ENCODE measurements around the gene TGFB2.

The TGFB2 gene

GRCh38 chr1:218429301-218429700, 84.2 kb downstream of the TGFB2 start:
- Mint-ChIP-seq H3K36me3 (ENCODE audit: low read depth) (peaks cover 4% of the 10 kb centered on the region), H3K4me1 (peaks cover 5% of the 10 kb centered on the region), H3K27me3 (ENCODE audit: low read depth, poor library complexity) (no peaks in the 10 kb centered on the region), H3K9me3 (no peaks in the 10 kb centered on the region), H3K4me3 (no peak overlapping the region), H3K27ac (no peak overlapping the region)
- no peak for DNase-seq
- no peak for TF ChIP-seq CTCF (IDR thresholded peaks at IDR 0.05)

GRCh38 chr1:218430346-218430745, 85.2 kb downstream of the TGFB2 start:
- Mint-ChIP-seq H3K36me3 (ENCODE audit: low read depth) (peaks cover 13% of the 10 kb centered on the region), H3K9me3 (no peaks in the 10 kb centered on the region), H3K27ac (no peak overlapping the region), H3K4me3 (no peak overlapping the region), H3K27me3 (ENCODE audit: low read depth, poor library complexity) (no peaks in the 10 kb centered on the region), H3K4me1 (peaks cover 9% of the 10 kb centered on the region)
- no peak for DNase-seq
- TF ChIP-seq CTCF (IDR thresholded peaks at IDR 0.05) = no peak

GRCh38 chr1:218430822-218431221, 85.7 kb downstream of the TGFB2 start:
- no peaks in the 10 kb centered on the region for H3K9me3 Mint-ChIP-seq
- no peak for TF ChIP-seq CTCF (IDR thresholded peaks at IDR 0.05)
- H3K27me3 Mint-ChIP-seq (ENCODE audit: low read depth, poor library complexity) = no peaks in the 10 kb centered on the region
- no peak overlapping the region for H3K4me3 Mint-ChIP-seq
- no peak for DNase-seq
- H3K4me1 Mint-ChIP-seq = peaks cover 11% of the 10 kb centered on the region
- H3K27ac Mint-ChIP-seq = no peak overlapping the region
- H3K36me3 Mint-ChIP-seq (ENCODE audit: low read depth) = peaks cover 13% of the 10 kb centered on the region

GRCh38 chr1:218431476-218431875, 86.3 kb downstream of the TGFB2 start:
- no peak overlapping the region for H3K4me3 Mint-ChIP-seq
- peaks cover 13% of the 10 kb centered on the region for H3K36me3 Mint-ChIP-seq (ENCODE audit: low read depth)
- TF ChIP-seq CTCF (IDR thresholded peaks at IDR 0.05) = no peak
- H3K9me3 Mint-ChIP-seq = no peaks in the 10 kb centered on the region
- no peak overlapping the region for H3K27ac Mint-ChIP-seq
- peaks cover 11% of the 10 kb centered on the region for H3K4me1 Mint-ChIP-seq
- H3K27me3 Mint-ChIP-seq (ENCODE audit: low read depth, poor library complexity) = no peaks in the 10 kb centered on the region
- no peak for DNase-seq

- Mint-ChIP-seq H3K27ac (no peak overlapping the region), H3K4me3 (no peak overlapping the region), H3K27me3 (ENCODE audit: low read depth, poor library complexity) (no peaks in the 10 kb centered on the region), H3K4me1 (peaks cover 11% of the 10 kb centered on the region), H3K36me3 (ENCODE audit: low read depth) (peaks cover 30% of the 10 kb centered on the region), H3K9me3 (no peaks in the 10 kb centered on the region)
- TF ChIP-seq CTCF (IDR thresholded peaks at IDR 0.05) = no peak
- DNase-seq = no peak
Observed at GRCh38 chr1:218433744-218434143, 88.6 kb downstream of the TGFB2 start.

- Mint-ChIP-seq H3K36me3 (ENCODE audit: low read depth) (peaks cover 36% of the 10 kb centered on the region), H3K27ac (no peak overlapping the region), H3K27me3 (ENCODE audit: low read depth, poor library complexity) (no peaks in the 10 kb centered on the region), H3K4me3 (no peak overlapping the region), H3K9me3 (no peaks in the 10 kb centered on the region), H3K4me1 (peaks cover 16% of the 10 kb centered on the region)
- no peak for DNase-seq
- no peak for TF ChIP-seq CTCF (IDR thresholded peaks at IDR 0.05)
Observed at GRCh38 chr1:218435528-218435927, 90.4 kb downstream of the TGFB2 start.
